ENCODE results near the gene SNX30. TPM values are rescaled to one million over a fixed set of nuclear protein-coding genes. Genes with fewer than 3 reads are reported as not detected.

Gene SNX30
- total and polyA plus RNA-seq, 4 donors, result 1.8 to 13.5 (median 6.5) TPM

GRCh38 chr9:112757940-112758339 lies 7.4 kb downstream of the SNX30 start:
- H3K9me3 ChIP-seq (ENCODE audit: control insufficient read depth in 4 of 4, low read length in 3 of 4), result no peaks in the 10 kb centered on the region
- no peak overlapping the region for H3K27ac ChIP-seq (ENCODE audit: low read depth in 1 of 2, low read length in 2 of 2)
- peaks cover 6 to 15% (median 11%) of the 10 kb centered on the region in 4 donors for H3K4me1 ChIP-seq (ENCODE audit: control insufficient read depth in 4 of 4, insufficient read depth in 4 of 4, low read length in 3 of 4)
- no peak for TF ChIP-seq GABPA (IDR thresholded peaks at IDR 0.05 in 1 of 2, conservative IDR thresholded peaks at IDR 0.05 in 1 of 2)
- TF ChIP-seq HNF4G (IDR thresholded peaks at IDR 0.05), result no peak
- TF ChIP-seq MAX (IDR thresholded peaks at IDR 0.05), result no peak
- TF ChIP-seq SP1 (IDR thresholded peaks at IDR 0.05), result no peak
- TF ChIP-seq FOXA1 (IDR thresholded peaks at IDR 0.05), result no peak
- no peak for TF ChIP-seq NR2F2 (IDR thresholded peaks at IDR 0.05)
- TF ChIP-seq TAF1 (conservative IDR thresholded peaks at IDR 0.05), result no peak
- no peak for TF ChIP-seq JUND (IDR thresholded peaks at IDR 0.05)
- TF ChIP-seq REST (IDR thresholded peaks at IDR 0.05), result no peak
- no peak for TF ChIP-seq ZBTB33 (IDR thresholded peaks at IDR 0.05)
- TF ChIP-seq HNF4A (conservative IDR thresholded peaks at IDR 0.05), result no peak
- no peak for TF ChIP-seq EGR1 (IDR thresholded peaks at IDR 0.05; ENCODE audit: low read depth in 2 of 2)
- TF ChIP-seq YY1 (IDR thresholded peaks at IDR 0.05), result no peak
- 92% methylated on average over 2 of the region's 2 CpGs for WGBS
- H3K36me3 ChIP-seq (ENCODE audit: control insufficient read depth in 4 of 4, insufficient read depth in 3 of 4, low read depth in 1 of 4, low read length in 3 of 4), result no peaks in the 10 kb centered on the region
- H3K4me3 ChIP-seq (ENCODE audit: low read depth in 1 of 3, low read length in 3 of 3), result no peak overlapping the region
- no peak for DNase-seq (ENCODE audit: low spot score)
- H3K27me3 ChIP-seq (ENCODE audit: control insufficient read depth in 4 of 4, insufficient read depth in 4 of 4, low read length in 3 of 4), result no peaks in the 10 kb centered on the region
- no peak overlapping the region for H3K9ac ChIP-seq (ENCODE audit: low read depth in 1 of 2, low read length in 2 of 2)

GRCh38 chr9:112760821-112761220 lies 10.3 kb downstream of the SNX30 start:
- TF ChIP-seq ZBTB33 (IDR thresholded peaks at IDR 0.05), result no peak
- TF ChIP-seq MAX (IDR thresholded peaks at IDR 0.05), result no peak
- Histone ChIP-seq H3K4me1 (ENCODE audit: control insufficient read depth in 4 of 4, insufficient read depth in 4 of 4, low read length in 3 of 4) (peaks cover 0 to 8% (median 4%) of the 10 kb centered on the region in 4 donors), H3K4me3 (ENCODE audit: low read depth in 1 of 3, low read length in 3 of 3) (no peak overlapping the region), H3K27me3 (ENCODE audit: control insufficient read depth in 4 of 4, insufficient read depth in 4 of 4, low read length in 3 of 4) (no peaks in the 10 kb centered on the region), H3K9me3 (ENCODE audit: control insufficient read depth in 4 of 4, low read length in 3 of 4) (no peaks in the 10 kb centered on the region), H3K36me3 (ENCODE audit: control insufficient read depth in 4 of 4, insufficient read depth in 3 of 4, low read depth in 1 of 4, low read length in 3 of 4) (no peaks in the 10 kb centered on the region), H3K27ac (ENCODE audit: low read depth in 1 of 2, low read length in 2 of 2) (no peak overlapping the region), H3K9ac (ENCODE audit: low read depth in 1 of 2, low read length in 2 of 2) (no peak overlapping the region)
- WGBS, result 87% methylated on average over 8 of the region's 8 CpGs
- no peak for DNase-seq (ENCODE audit: low spot score)

Data from liver (tissue), 9 donors.